Calu3 (cell line): ENCODE results near the gene PAGE2B. TPM values are rescaled to one million over a fixed set of nuclear protein-coding genes. Genes with fewer than 3 reads are reported as not detected.
"Not testable (repeated sequence)": the region's sequence is repeated elsewhere in the genome, so short reads cannot be mapped to it uniquely, and the experiment has no call there.

ENCODE experiments used
- BruUV-seq: library from RNA; stranded (reverse); fragments of 400-500 nt; replicated peaks from 2 replicates; lab custom pipeline; 2021; lab: Mats Ljungman, UMichigan
- CTCF ChIA-PET: fragments of 300-600 bp; sonication (Branson Sonifier 250); formaldehyde crosslinking; loops from one replicate; lab custom pipeline; 2022; ENCODE audit warnings: antibody characterized with exemption; lab: Charles Lee
- DNase-seq: peaks from one replicate; pipeline ENCODE4 v3.0.0; 2022
- H3K27ac Mint-ChIP-seq: one replicate; pipeline ENCODE4 v1.8.0; 2022; ENCODE audit warnings: mixed read lengths; ENCODE audit not compliant: unreplicated experiment
- H3K27me3 Mint-ChIP-seq: one replicate; pipeline ENCODE4 v1.8.0; 2022; ENCODE audit warnings: mixed read lengths; ENCODE audit not compliant: unreplicated experiment
- H3K36me3 Mint-ChIP-seq: one replicate; pipeline ENCODE4 v1.8.0; 2022; ENCODE audit warnings: mild to moderate bottlenecking, moderate library complexity, mixed read lengths; ENCODE audit not compliant: insufficient read depth, unreplicated experiment
- H3K4me1 Mint-ChIP-seq: one replicate; pipeline ENCODE4 v1.8.0; 2022; ENCODE audit warnings: mild to moderate bottlenecking, low read depth, mixed read lengths; ENCODE audit not compliant: unreplicated experiment
- H3K4me3 Mint-ChIP-seq: one replicate; pipeline ENCODE4 v1.8.0; 2022; ENCODE audit warnings: mild to moderate bottlenecking, low read depth, moderate library complexity, mixed read lengths; ENCODE audit not compliant: unreplicated experiment
- H3K9me3 Mint-ChIP-seq: one replicate; pipeline ENCODE4 v1.8.0; 2022; ENCODE audit warnings: low read depth, mixed read lengths; ENCODE audit not compliant: unreplicated experiment
- intact Hi-C: fragments of 100-400 bp; cut with micrococcal nuclease; formaldehyde crosslinking; loops from one replicate; pipeline ENCODE4 v1.10.0; 2022; ENCODE audit not compliant: unreplicated experiment
- total RNA-seq: library from RNA; stranded (reverse); gene quantifications from 2 replicates; pipeline ENCODE4 v1.2.3, GENCODE V29; 2022
- TF ChIP-seq, protein P1 (sequence below): fragments of 200-600 bp; IDR thresholded peaks from one replicate; pipeline ENCODE4 v1.8.0; 2022; ENCODE audit warnings: antibody characterized with exemption; ENCODE audit not compliant: unreplicated experiment

Gene PAGE2B
- total RNA-seq, 1 experiment from 2014 or later = not detected

- Mint-ChIP-seq H3K4me3 (no peak overlapping the region), H3K4me1 (no peaks in the 10 kb centered on the region), H3K9me3 (no peaks in the 10 kb centered on the region), H3K27me3 (no peaks in the 10 kb centered on the region), H3K27ac (no peak overlapping the region), H3K36me3 (no peaks in the 10 kb centered on the region)
- intact Hi-C loops = no loop called here
- no peak for DNase-seq
- TF ChIP-seq, protein P1, sequence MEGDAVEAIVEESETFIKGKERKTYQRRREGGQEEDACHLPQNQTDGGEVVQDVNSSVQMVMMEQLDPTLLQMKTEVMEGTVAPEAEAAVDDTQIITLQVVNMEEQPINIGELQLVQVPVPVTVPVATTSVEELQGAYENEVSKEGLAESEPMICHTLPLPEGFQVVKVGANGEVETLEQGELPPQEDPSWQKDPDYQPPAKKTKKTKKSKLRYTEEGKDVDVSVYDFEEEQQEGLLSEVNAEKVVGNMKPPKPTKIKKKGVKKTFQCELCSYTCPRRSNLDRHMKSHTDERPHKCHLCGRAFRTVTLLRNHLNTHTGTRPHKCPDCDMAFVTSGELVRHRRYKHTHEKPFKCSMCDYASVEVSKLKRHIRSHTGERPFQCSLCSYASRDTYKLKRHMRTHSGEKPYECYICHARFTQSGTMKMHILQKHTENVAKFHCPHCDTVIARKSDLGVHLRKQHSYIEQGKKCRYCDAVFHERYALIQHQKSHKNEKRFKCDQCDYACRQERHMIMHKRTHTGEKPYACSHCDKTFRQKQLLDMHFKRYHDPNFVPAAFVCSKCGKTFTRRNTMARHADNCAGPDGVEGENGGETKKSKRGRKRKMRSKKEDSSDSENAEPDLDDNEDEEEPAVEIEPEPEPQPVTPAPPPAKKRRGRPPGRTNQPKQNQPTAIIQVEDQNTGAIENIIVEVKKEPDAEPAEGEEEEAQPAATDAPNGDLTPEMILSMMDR = no peak
- CTCF ChIA-PET = no interaction called here
- no TSS peak for BruUV-seq
Observed at GRCh38 chrX:55107911-55108310, 33.1 kb downstream of the PAGE2B start.

DNA sequence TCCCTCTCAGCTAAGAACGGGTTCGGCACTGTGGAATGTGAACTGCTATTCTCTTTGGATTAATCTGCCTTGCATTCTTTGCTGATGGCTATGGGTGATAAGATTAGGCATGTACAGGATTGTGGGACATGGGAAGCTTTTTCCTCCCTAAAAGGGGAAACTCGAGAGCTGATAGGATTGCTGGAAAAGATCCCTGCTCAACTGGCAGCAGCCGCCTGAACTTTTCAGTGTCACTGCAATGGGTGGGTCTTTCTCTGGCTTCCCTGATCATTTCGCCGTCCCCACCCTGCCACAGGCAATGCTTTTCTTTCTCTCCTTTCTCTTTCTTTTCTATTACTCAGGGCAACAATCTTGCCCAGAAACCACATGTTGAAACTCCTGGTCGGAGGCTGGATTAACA lies 34.5 kb downstream of the PAGE2B start:
- no TSS peak for BruUV-seq
- H3K27me3 Mint-ChIP-seq = no peaks in the 10 kb centered on the region
- H3K9me3 Mint-ChIP-seq = no peaks in the 10 kb centered on the region
- CTCF ChIA-PET = no interaction called here
- no peak overlapping the region for H3K4me3 Mint-ChIP-seq
- H3K27ac Mint-ChIP-seq = no peak overlapping the region
- intact Hi-C loops = no loop called here
- no peak for DNase-seq
- TF ChIP-seq, protein P1 = no peak
- no peaks in the 10 kb centered on the region for H3K36me3 Mint-ChIP-seq
- H3K4me1 Mint-ChIP-seq = no peaks in the 10 kb centered on the region

DNA sequence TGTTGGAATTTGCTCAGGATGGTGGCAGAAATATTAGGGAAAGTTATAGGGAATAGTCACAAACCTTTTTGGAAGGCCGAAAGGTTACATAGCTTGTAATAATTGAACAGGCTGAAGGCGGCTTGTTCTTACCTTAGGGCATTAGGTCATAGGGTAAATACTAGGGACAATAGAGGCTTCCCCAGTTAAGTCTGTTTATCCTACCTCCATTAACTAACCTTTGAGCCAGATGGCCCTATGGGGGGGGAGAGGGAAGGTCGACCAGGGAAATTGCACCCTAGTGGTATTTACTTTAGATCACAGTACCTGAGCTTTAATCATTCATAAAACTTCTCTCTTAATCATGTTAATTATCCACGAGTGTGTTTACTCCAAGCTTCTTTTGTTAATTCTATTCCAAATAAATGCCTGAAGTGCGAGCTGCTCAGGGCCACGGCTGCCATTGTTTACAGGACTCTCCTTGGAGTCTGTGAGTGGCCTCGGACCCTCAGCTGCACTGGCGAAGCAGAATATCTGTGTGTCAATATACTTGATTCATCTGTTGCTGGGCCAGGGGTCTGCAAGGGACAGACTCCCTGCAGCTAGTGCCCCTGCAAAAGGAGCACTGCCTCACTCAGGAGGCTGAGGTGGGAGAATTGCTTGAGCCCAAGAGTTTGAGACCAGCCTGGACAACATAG lies 36.9 kb downstream of the PAGE2B start:
- Mint-ChIP-seq H3K27ac (no peak overlapping the region), H3K4me3 (no peak overlapping the region)
- DNase-seq = no peak

GRCh38 chrX:55116589-55116988 lies 41.8 kb downstream of the PAGE2B start:
- intact Hi-C loops, H3K27ac Mint-ChIP-seq, H3K4me3 Mint-ChIP-seq: not testable (repeated sequence)

More for the DNA sequence above, 36.9 kb downstream of the PAGE2B start:
- Mint-ChIP-seq H3K36me3 (no peaks in the 10 kb centered on the region), H3K27me3 (no peaks in the 10 kb centered on the region), H3K4me1 (no peaks in the 10 kb centered on the region), H3K9me3 (no peaks in the 10 kb centered on the region)
- no TSS peak for BruUV-seq
- intact Hi-C loops = no loop called here
- CTCF ChIA-PET = interaction anchor here (0.7 kb wide), 1 partner anchor 16 kb away, joined by 3 read pairs; no protein-coding TSS in a partner anchor
- TF ChIP-seq, protein P1 = no peak

GRCh38 chrX:55118574-55118973 lies 43.7 kb downstream of the PAGE2B start:
- CTCF ChIA-PET = no interaction called here
- Mint-ChIP-seq H3K4me1 (no peaks in the 10 kb centered on the region), H3K9me3 (no peaks in the 10 kb centered on the region), H3K27ac (no peak overlapping the region), H3K36me3 (no peaks in the 10 kb centered on the region), H3K27me3 (peaks cover 22% of the 10 kb centered on the region), H3K4me3 (no peak overlapping the region)
- TF ChIP-seq, protein P1 = no peak
- intact Hi-C loops = no loop called here
- no peak for DNase-seq
- no TSS peak for BruUV-seq

More at GRCh38 chrX:55116589-55116988, 41.8 kb downstream of the PAGE2B start:
- CTCF ChIA-PET, H3K36me3 Mint-ChIP-seq, DNase-seq, H3K4me1 Mint-ChIP-seq, H3K9me3 Mint-ChIP-seq, BruUV-seq: not testable (repeated sequence)
- H3K27me3 Mint-ChIP-seq = peaks cover 15% of the 10 kb centered on the region
